ENCODE measurements around the gene KCNJ2. TPM values are rescaled to one million over a fixed set of nuclear protein-coding genes. Genes with fewer than 3 reads are reported as not detected.

KCNJ2 gene
- total RNA-seq, 1 donor from 2014 or later: 7.5 TPM

DNA sequence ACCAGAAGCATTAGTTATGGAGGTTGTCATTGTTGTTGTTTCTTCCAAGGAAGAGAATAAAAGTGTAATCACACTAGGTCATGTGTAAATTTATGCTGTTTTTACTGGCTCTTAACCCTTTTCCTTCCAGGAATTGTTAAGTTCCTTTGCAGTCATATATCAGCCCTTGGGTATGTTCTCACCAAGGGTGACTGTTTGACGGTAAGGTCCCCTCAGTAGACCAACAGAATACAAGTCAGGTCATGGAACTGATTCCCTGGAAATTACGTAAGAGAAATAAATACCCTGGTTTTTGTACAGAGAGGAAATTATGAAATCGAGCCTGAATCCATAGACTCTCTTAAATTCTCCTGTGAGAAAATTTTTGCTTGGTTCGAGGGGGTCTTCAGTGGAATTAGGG is 11.2 kb upstream of the KCNJ2 start:
- H3K9me3 ChIP-seq: no peaks in the 10 kb centered on the region
- no peak overlapping the region for H3K27ac ChIP-seq
- no peak for TF ChIP-seq CTCF (IDR thresholded peaks at IDR 0.05)
- intact Hi-C loops (cut with DNase I): no loop called here
- DNase-seq (ENCODE audit: low spot score in 2 of 2): no peak
- H3K36me3 ChIP-seq: no peaks in the 10 kb centered on the region
- no peak overlapping the region for H3K4me3 ChIP-seq
- no peaks in the 10 kb centered on the region for H3K27me3 ChIP-seq
- H3K4me1 ChIP-seq: no peaks in the 10 kb centered on the region

GRCh38 chr17:70158591-70158990 is 10.7 kb upstream of the KCNJ2 start:
- H3K9me3 ChIP-seq: no peaks in the 10 kb centered on the region
- DNase-seq (ENCODE audit: low spot score in 2 of 2): no peak
- no peak overlapping the region for H3K4me3 ChIP-seq
- intact Hi-C loops (cut with DNase I): no loop called here
- H3K27ac ChIP-seq: no peak overlapping the region
- H3K4me1 ChIP-seq: no peaks in the 10 kb centered on the region
- H3K27me3 ChIP-seq: no peaks in the 10 kb centered on the region
- H3K36me3 ChIP-seq: no peaks in the 10 kb centered on the region
- no peak for TF ChIP-seq CTCF (IDR thresholded peaks at IDR 0.05)

DNA sequence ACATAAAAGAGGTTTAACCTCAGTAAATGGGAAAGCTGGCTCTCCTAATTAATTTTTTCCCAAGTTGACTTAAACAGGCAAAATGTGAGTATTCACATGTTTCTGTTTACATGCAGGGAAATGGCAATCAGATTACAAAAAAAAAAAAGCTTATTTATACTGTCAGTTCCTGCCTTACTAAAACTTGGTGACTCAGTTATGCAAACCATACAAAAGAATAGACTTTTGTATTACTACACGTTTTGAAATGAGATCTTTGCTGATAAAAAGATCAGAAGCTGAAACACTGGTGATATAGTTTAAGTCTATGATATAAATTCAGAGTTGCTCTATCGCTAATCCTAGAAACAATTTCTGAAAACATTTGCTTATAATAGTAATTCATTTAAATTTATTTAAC is 9.4 kb upstream of the KCNJ2 start:
- intact Hi-C loops (cut with DNase I): no loop called here
- Histone ChIP-seq H3K4me3 (no peak overlapping the region), H3K9me3 (no peaks in the 10 kb centered on the region), H3K4me1 (no peaks in the 10 kb centered on the region), H3K27me3 (no peaks in the 10 kb centered on the region), H3K36me3 (no peaks in the 10 kb centered on the region), H3K27ac (no peak overlapping the region)
- no peak for TF ChIP-seq CTCF (IDR thresholded peaks at IDR 0.05)
- no peak for DNase-seq (ENCODE audit: low spot score in 2 of 2)

DNA sequence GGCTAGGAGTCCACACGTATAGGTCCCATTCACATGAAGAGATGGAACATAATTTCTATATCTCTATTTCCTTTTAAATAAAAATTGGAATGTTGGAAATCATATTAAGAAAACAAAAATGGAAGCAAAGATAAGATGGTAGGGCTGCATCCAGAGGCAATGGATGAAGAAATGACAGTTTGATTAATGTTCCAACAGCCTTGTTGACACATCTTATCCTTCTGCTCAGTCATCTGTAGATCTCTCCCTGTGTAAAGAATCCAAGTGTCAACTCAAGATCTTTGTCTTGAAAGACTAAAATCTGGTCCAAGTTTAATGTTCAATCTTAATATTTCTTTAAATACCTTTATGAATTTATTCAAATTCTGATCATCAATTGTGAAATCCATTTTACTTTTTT is 7.8 kb upstream of the KCNJ2 start:
- intact Hi-C loops (cut with DNase I): no loop called here
- H3K27me3 ChIP-seq: no peaks in the 10 kb centered on the region
- TF ChIP-seq CTCF (IDR thresholded peaks at IDR 0.05): no peak
- H3K36me3 ChIP-seq: no peaks in the 10 kb centered on the region
- no peak overlapping the region for H3K4me3 ChIP-seq
- H3K27ac ChIP-seq: no peak overlapping the region
- DNase-seq (ENCODE audit: low spot score in 2 of 2): no peak
- H3K9me3 ChIP-seq: no peaks in the 10 kb centered on the region
- no peaks in the 10 kb centered on the region for H3K4me1 ChIP-seq

- DNase-seq (ENCODE audit: low spot score in 2 of 2): no peak
- Histone ChIP-seq H3K27me3 (no peaks in the 10 kb centered on the region), H3K36me3 (no peaks in the 10 kb centered on the region), H3K4me3 (no peak overlapping the region), H3K27ac (no peak overlapping the region), H3K4me1 (peaks cover 0 to 11% of the 10 kb centered on the region in 2 donors), H3K9me3 (no peaks in the 10 kb centered on the region)
- no peak for TF ChIP-seq CTCF (IDR thresholded peaks at IDR 0.05)
- intact Hi-C loops (cut with DNase I): no loop called here
Measured at GRCh38 chr17:70165383-70165782, 3.9 kb upstream of the KCNJ2 start.

- Histone ChIP-seq H3K36me3 (no peaks in the 10 kb centered on the region), H3K9me3 (no peaks in the 10 kb centered on the region), H3K4me1 (peaks cover 0 to 11% of the 10 kb centered on the region in 2 donors), H3K27ac (no peak overlapping the region), H3K4me3 (no peak overlapping the region), H3K27me3 (no peaks in the 10 kb centered on the region)
- intact Hi-C loops (cut with DNase I): no loop called here
- no peak for TF ChIP-seq CTCF (IDR thresholded peaks at IDR 0.05)
- no peak for DNase-seq (ENCODE audit: low spot score in 2 of 2)
Measured at GRCh38 chr17:70166615-70167014, 2.7 kb upstream of the KCNJ2 start.

Data from ascending aorta (tissue), 2 donors.